HTERT RPE-1 (cell line): ENCODE measurements around the gene SRP68.
"Not testable (repeated sequence)": the region's sequence is repeated elsewhere in the genome, so short reads cannot be mapped to it uniquely, and the experiment has no call there.

Source experiments
- in situ Hi-C: fragments of 300-500 bp; cut with MboI; formaldehyde crosslinking; loops from 4 replicates; pipeline ENCODE4 v1.14.3; 2020; ENCODE audit warnings: low sequenced_read_pairs

SRP68 gene

DNA sequence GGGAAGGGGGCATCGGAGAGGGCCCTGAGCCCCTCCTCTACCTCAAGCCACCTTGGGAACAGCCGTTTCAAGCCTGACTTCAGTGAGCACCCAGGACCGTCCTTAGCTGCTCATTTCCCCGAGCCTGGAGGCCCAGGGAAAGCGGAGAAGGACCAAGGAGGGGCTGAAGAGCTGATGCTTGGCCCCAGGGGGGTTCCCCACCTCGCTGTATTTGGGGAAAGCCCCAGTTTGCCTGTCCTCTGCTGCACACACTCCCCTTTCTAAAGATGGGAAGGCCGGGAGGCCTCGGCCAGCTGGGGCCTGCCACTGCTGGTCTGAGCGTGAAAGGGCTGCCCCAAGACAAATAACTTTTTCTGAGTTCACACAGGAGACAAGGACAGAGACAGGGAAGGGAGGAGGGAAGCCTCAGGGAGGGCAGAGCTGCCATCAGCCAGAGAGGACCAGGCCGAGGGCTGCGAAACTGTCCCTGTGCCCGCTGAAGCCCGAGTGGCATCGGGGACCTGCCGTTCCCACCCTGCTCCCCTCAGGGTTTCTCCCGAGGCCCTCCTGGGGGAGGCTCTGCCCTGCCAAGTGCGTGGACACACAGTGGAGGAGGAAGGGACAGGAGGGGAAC is 18.3 kb upstream of the SRP68 start:
- in situ Hi-C loops = no loop called here

DNA sequence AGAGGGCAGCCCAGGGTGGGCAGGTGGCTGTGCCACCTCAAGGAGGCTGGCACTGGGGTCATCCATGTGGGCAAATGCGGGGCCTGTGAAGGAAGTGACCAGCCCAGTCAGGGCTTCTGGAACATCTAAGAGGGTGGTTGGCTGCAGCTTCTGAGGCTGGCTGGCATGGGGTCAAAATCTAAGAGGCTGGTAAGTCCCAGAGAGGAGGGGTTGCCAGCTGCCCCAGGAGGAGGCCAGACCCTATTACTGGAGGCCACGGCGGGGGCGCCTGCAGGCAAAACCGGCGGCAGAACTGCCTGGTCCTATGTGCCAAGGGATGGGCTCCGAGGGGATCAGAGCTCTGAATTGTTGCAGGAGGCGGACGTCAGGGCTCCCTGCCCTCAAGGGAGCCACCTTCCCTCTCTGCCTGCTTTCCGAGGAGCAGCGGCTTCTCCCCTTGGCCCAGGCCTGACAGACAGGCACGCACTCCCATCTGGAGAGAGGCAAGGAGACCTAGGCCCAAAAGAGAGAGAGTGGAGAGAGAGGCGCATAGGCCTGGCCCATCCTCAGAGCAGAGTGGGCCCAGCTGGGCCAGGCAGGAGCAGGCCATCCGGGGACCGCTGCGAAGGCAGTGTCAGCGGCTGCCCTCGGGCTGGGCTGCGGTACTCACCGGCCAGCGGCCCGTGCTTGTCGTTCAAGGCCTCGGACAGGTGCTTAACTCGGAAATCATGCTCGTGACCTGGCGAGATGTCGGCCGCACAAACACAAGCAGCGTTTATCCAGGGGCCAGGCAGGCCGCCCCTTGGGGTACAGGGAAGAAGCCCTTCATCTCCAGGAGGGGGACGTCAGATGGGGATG is 17.6 kb upstream of the SRP68 start:
- in situ Hi-C loops = no loop called here

DNA sequence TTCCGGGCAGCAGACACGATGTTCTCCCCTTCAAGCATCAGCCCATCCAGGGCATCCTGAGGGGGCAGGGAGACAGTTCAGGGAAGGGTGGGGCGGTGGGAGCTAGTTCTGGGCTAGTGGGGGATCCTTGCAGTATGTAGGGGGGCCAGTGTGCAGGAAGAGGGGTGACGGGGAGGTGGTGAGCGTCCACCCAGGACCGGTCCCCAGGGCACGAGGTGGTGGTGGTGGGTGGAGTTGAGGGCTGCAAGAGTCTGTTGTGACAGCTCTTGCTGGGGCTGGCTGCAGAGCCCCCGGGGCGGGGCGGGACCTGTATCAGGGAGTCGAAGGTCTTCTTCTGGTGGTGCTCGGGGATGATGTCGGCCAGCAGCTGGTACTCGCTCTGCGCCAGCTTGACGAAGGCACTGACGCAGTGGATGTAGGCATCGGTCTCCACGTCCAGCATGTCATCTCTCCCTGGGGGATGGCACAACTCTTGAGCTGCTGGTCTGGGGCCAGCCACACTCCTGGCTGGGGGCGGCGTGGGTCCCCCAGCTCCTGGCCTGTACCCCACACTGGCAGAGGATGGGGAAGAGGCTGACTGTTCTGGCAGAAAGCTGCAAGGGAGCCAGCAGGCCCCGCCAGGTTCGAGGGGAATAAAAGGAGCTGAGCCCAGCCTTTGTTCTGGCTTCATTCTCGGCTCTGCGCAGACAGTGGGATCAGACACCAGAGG is 16.7 kb upstream of the SRP68 start:
- in situ Hi-C loops = no loop called here

DNA sequence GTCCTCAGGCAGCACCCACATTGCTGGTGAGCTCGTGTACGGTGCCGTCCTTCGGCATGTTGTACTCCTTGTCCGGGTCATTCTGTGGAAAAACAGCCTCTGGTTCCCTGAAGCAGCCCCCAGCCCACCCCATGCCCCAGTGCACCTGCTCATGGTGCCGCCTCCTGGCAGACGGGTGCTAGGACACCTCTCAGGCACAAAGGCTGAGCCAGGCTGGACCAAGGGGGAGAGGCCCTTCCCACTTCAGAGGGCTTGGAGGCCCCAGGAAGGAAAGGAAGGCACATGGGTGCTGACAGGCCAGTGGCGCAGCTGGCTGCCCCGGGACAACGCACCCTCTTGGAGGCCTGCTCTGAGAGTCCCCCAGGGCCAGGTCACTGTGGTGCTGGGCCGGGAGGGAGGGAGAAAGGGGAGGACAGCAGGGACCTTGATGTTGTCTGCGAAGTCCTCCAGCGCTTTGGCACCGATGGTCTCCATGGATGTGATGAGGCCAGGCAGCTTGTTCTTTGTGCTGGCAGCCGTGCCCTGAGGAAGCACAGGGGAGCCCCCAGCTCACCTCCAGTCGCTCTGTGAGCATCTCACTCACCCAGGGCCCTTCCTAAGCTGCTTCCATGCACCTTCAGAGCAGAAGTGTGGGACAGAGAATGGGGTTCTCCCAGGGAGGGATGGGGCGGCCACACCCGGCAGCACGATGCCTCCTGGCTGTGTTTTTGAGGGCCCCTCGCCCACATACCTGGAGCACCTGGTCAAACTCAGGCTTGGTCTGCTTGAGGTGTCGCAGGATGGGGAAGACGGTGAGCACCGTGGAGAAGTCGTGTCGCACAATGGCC is 15.9 kb upstream of the SRP68 start:
- in situ Hi-C loops = no loop called here

DNA sequence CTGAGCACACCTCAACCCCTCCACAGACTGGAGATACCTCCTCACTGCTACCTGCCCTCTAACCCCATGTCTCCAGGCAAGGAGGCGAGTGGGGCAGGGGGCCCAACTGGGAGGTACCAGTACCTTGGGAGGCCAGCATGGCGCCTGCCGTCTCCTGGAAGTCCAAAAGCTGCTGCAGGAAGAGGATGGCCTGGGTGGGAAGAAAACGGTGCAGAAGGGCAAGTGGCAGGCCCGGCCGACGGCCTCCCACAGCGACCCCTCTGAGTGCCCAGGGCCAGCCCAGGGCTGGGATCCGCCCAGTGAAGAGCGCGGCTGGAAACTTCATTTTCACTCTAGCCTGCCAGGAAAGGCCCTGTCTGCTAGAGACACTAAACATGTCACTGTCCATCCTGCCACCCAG is 15.2 kb upstream of the SRP68 start:
- in situ Hi-C loops = no loop called here

DNA sequence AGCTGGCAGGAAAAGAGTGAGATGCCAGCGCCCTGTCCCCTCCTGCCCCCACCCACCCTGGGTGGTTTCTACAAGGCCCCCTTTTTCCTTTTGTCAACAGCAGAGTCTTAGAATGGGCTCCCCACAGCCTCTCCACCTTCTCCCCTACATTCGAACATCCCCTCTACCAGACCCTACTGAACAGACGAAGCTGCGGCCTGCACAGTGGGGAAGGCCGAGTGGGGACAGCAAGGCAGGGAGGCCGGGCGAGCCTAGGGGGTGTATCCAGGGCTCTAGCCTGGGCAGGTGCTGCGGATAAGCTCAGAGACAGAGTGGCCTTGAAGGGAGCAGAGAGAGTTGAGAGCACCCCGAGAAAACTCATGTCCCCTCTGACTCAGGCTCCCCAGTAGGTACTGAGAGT is 14.1 kb upstream of the SRP68 start:
- in situ Hi-C loops = no loop called here

DNA sequence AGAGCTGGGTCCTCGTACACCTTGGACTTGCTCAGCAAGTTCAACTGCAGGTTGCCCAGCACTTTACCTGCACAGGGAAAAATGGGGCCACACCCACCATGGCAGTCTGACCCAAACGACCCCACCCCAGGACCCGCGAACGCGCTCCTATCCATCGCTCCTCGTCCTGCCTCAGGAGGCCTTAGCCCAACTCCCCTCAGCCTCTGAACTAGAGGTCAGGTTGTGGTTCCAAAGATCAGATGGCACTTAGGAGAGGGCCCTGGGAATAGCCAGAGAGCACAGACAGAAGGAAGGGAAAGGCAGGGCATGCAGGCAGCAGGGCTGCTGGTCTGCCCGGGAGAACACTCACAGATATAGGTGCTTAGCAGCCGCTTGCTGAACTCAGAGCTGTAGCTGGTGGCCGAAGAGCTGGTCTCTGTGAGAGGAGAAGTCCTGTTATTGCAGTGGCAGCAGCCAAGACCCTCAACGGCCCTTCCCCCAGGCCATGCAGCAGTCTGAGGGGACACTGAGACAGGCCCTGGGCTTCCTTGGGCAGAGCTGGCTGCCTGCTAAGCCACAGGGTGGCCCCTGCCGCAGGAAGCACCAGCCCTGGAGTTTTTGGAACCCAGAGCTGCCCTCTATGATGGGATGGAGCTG is 13.5 kb upstream of the SRP68 start:
- in situ Hi-C loops = no loop called here

DNA sequence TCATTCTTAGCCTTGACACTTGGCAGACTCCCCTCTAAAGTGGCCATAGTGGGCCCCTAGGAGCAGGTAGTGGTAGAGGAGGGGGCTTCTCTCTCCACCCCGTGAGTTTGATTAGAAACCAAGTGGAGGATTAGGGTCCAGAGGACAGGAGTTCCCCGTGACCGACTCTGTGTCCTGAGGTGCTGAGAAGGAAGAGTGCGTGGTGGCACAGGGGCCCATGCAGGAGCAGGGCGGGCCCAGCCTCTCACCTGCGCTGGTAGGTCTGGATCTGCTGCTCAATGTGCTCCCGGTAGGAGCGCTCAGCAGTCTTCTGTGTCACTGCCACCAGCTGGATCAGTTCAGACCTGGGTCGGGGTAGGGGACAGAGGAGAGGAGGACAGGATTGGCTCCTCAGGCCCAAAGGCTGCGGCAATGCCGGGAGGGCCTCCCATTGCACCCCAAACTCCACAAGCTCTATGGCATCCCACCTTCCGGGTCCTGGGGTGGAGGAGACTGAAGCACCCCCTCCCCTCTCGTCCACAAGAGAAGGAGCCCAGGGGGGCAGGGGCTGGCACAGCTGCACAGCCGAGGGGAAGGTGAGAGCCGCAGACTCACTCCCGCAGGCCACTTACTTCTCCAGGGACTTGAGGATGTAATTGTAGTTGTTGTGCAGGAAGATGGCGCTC is 12.9 kb upstream of the SRP68 start:
- in situ Hi-C loops = no loop called here

DNA sequence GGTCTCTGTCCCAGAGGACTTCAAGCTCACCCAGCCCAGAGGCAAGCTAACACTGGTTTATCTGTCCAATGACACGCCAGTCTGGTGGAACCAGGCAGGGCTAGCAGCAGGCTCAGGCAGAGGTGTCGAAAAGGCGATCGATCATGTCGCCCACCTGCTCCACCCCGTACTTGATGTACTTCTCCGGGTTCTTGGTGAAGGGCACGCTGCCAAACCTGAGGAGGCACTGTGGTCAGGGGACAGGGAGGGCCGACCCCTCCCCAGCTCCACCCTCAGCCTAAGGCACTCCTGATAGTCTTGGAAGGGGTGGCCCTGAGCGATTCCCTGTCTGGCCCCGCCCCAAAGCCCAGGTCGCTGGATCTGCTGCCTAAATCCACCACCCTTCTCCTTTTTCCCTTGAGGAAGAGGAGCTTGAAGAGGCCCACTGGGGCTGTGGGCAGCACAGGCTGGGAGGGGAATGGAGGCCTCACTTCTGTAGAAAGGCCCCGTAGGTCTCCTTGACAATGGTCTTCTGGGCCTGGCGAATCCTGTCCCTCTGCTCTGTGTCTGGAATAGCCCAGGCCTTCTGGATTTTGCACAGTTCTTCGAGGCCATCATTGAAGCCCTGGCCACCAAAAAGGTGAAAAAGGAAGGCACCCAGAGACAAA is 11.3 kb upstream of the SRP68 start:
- in situ Hi-C loops = no loop called here

DNA sequence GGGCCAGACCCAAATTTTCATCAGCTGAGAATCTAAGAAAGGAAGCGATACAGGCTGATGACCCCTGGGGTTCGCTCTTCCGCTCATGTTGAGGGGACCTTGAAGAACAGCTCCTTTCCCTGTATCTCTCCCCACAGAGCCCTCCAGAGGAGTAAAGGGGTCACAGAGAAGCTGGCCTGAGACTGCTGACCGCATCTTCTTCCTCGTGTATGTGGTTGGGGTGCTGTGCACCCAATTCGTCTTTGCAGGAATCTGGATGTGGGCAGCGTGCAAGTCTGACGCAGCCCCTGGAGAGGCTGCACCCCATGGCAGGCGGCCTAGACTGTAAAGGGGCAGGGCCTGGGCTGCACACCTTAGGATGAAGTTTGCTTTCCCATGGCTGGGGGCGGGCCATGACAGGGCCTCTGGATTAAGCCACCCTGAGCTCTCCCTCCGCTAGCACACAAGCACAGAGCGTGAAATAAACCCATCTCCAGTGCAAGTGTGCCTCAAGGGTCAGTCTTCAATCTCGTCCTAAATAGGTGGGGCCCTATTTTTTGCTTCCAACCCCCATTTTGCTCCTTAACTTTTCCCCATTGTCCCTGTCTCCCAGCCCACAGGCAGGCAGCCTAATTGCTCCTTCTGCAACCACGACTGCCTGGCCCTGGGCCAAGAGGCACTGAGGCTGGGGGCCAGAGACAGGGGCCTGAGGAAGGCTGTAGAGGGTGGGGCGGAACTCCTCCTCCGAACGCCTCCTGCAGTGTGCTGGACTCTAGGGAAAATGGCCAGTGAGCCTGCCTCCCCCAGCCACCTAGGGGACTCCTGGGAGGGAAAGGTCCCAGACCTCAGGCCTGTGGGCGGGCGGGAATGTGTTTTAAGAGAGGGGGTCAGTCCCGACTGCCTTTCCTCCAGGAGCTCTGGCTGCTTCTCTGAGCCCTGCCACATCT is 10.3 kb upstream of the SRP68 start:
- in situ Hi-C loops = no loop called here

DNA sequence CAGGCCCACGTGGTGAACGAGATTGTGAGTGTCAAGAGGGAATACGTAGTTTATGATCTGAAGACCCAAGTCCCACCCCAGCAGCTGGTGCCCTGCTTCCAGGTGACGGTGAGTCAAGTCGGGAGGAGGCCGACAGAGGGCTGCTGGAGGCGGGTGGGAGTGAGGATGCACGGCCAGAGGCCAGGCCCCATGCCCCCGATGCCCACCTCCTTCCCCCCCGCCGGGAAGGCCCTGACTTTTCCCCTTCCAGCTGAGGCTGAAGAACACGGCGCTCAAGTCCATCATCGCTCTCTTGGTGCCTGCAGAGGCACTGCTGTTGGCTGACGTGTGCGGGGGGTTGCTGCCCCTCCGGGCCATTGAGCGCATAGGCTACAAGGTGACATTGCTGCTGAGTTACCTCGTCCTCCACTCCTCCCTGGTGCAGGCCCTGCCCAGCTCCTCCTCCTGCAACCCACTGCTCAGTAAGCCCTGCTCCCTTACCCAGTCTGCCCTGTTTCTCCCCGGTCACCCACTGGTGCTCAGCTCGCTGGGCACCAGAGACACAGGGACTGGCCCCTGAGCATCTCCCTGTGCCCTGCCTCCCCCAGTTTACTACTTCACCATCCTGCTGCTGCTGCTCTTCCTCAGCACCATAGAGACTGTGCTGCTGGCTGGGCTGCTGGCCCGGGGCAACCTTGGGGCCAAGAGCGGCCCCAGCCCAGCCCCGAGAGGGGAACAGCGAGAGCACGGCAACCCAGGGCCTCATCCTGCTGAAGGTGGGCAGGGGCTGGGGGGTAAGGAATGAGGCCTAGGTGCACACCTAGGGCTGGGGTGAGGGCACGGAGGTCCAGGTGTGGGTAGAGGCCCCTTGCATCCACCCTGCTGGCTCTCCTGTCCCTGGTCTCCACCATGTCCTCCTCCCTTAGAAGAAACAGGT is 9.2 kb upstream of the SRP68 start:
- in situ Hi-C loops = no loop called here

DNA sequence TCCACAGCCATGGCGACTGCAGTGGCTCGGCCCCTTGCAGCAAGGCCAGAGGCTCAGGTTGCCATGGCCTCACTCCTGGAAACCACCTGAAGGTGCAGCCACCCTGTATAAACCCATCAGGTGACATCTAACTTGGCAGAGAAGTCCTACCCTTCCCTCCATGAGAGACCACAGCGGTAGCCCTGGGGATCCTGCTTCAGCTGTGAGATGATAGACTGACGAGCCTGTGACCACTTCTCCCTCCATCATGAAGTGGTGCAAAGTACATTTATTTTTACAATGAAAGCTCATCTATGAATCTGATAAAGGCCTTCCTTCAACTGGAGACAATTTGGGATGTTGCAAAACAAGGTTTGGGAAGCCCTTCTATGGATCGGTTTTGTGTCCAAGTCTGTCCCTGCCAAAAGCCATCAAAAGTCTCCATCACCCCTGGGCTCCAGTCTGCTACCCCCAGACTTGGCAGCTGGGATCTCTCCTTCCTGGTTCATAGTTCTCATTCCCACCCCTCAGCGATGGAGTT is 8.5 kb upstream of the SRP68 start:
- in situ Hi-C loops = no loop called here

DNA sequence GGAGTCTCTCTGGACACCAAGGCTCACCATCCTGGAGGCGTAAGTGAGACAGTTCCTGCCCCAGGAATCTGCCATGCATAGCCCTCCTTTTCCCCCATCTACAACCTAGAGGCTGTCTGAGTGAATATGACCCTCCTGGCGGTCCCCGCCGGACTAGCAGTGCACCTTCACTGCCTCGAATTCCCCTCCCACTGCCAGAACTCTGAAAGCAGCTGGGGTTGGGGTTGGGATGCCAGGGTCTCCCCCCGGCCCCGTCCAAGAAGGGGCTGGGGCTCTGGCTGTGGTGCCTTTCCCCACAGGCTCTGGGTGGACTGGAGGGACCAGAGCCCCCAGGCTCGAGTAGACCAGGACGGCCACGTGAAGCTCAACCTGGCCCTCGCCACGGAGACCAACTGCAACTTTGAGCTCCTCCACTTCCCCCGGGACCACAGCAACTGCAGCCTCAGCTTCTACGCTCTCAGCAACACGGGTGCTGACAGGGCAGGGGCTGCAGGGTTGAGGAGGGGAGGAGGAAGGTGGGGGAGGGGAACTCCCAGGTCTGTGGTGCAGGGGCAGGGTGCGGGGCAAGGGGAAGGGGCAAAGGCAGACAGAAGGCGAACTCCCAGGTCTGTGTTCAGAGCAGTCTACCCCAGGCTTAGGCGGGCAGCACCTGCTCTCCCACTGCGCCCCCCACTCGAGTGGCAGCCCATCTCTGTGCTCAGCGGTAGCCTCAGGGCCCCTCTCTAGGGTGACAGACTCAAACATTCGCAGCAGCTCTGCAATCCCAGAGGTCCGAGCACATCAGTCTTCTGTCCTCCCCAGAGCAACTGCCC is 7.8 kb upstream of the SRP68 start:
- in situ Hi-C loops = no loop called here

DNA sequence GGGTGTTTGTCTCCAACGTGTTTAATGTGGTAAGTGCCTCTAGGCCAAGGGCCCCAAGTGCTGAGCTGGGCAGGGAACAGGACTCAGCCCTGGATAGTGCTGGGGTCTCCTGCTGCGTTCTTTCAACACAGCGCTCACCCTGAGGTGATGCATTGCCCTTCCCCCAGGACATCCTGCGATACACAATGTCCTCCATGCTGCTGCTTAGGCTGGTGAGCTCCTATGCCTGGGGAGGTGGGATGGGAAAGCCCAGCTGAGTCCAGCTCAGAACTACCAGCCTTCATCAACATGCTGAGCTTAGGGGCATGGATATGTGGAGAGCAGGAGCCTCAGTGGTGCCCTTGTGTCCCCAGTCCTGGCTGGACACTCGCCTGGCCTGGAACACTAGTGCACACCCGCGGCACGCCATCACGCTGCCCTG is 7.2 kb upstream of the SRP68 start:
- in situ Hi-C loops = no loop called here

DNA sequence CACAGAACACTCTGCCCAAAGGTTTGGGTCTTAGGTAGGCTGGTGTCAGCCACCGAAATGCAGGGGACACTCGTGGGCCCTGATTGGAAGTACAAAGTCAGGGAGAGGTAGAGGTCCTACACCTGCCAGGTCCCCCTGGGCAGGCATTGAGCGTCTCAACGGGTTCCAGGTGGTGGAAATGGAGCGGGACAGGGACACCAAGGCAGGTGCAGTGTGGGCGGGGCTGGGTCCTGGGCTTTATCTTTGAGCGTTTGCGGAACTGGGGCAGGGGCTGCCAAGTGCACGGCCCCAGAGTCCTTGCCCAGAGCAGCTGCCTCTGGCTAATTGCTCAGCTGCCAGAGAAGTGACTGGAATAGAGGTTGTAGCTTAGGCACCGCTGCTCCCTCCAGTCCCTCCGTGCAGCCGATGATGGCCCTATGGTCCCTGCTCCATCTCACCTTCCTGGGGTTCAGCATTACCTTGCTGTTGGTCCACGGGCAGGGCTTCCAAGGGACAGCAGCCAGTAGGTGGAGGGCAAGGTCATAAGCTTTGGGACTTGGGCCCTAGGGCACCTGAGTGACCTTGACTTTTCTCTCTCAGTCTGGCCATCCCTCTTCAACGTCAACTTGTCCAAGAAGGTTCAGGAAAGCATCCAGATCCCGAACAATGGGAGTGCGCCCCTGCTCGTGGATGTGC is 6.7 kb upstream of the SRP68 start, which contains the start of gene ZACN:
Gene ZACN, plus strand, starts transcription at position 323 of the 675 bp plus-strand sequence. Its CDS starts 83 bp downstream, at position 406.
- in situ Hi-C loops = no loop called here

DNA sequence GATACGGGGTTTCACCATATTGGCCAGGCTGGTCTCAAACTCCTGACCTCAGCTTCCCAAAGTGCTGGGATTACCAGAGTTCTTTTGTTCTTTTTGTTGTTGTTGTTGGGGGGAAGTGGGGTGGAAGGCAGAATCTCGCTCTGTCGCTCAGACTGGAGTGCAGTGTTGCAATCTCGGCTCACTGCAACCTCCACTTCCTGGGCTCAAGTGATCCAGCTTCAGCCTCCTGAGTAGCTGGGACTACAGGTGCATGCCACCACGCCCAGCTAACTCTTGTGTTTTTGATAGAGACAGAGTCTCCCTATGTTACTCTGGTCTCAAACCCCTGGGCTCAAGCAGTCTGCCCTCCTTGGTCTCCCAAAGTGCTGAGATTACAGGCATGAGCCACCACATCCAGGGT is 6.1 kb upstream of the SRP68 start:
- in situ Hi-C loops = not testable (repeated sequence)
